Panc1 (cell line): ENCODE results near the gene APP. TPM values are rescaled to one million over a fixed set of nuclear protein-coding genes. Genes with fewer than 3 reads are reported as not detected.

Source experiments
- ATAC-seq: fragments of 200-7000 bp; cut with Tn5 transposase; 2 replicates; pipeline ENCODE4 v1.9.1; 2020; ENCODE audit warnings: mild to moderate bottlenecking, moderate library complexity
- BruUV-seq: library from RNA; stranded (reverse); fragments of 400-500 nt; replicated peaks from 2 replicates; lab custom pipeline; 2021; lab: Mats Ljungman, UMichigan
- CTCF ChIA-PET: fragments of 300-600 bp; sonication (Branson Sonifier 250); formaldehyde crosslinking; loops from one replicate; lab custom pipeline; 2022; ENCODE audit warnings: antibody characterized with exemption; lab: Charles Lee
- POLR2A ChIA-PET: fragments of 300-600 bp; sonication (Branson Sonifier 250); formaldehyde crosslinking; loops from one replicate; lab custom pipeline; 2022; ENCODE audit warnings: antibody characterized with exemption; lab: Charles Lee
- DNase-seq: peaks from one replicate; pipeline ENCODE4 v3.0.0-alpha.2; 2010; ENCODE audit warnings: low read depth, low spot score
- H3K27ac ChIP-seq: 2 replicates; pipeline ENCODE4 v1.5.1; 2011; ENCODE audit warnings: mild to moderate bottlenecking, low read length, inconsistent platforms
- H3K27me3 ChIP-seq: fragments of 200-500 bp; sonication (Bioruptor generic); 2 replicates; pipeline ENCODE4 v1.6.0; 2014; ENCODE audit warnings: low read length, inconsistent platforms; ENCODE audit not compliant: control insufficient read depth, insufficient read depth
- H3K36me3 ChIP-seq: fragments of 200-500 bp; sonication (Bioruptor generic); 2 replicates; pipeline ENCODE4 v1.5.1; 2014; ENCODE audit warnings: inconsistent platforms, mild to moderate bottlenecking, low read length, moderate library complexity; ENCODE audit not compliant: control insufficient read depth, insufficient read depth
- H3K4me1 ChIP-seq: 2 replicates; pipeline ENCODE4 v1.5.1; 2011; ENCODE audit warnings: inconsistent platforms, mild to moderate bottlenecking, low read length, moderate library complexity; ENCODE audit not compliant: control insufficient read depth, insufficient read depth
- H3K4me3 ChIP-seq, 2 experiments: 2 replicates each; pipeline ENCODE4 v1.5.1; 2011 to 2012; ENCODE audit warnings: low read depth in 2 of 2, low read length in 2 of 2, mild to moderate bottlenecking in 2 of 2, inconsistent platforms in 1 of 2, moderate library complexity in 1 of 2
- H3K9me3 ChIP-seq: fragments of 200-500 bp; sonication (Bioruptor generic); 2 replicates; pipeline ENCODE4 v1.5.1; 2014; ENCODE audit warnings: low read depth, mild to moderate bottlenecking, inconsistent platforms, low read length, moderate library complexity; ENCODE audit not compliant: control insufficient read depth, insufficient read depth
- CTCF ChIP-seq: fragments of 450-650 bp; IDR thresholded peaks from 2 replicates; pipeline ENCODE4 v1.5.1; 2017; ENCODE audit warnings: mild to moderate bottlenecking
- POLR2AphosphoS5 ChIP-seq: IDR thresholded peaks from 2 replicates; pipeline ENCODE4 v1.6.1; 2012; ENCODE audit warnings: mild to moderate bottlenecking, low read depth, low read length, moderate library complexity
- REST ChIP-seq, 2 experiments: IDR thresholded peaks; 2 replicates each; pipeline ENCODE4 v1.6.1; 2011 to 2012; ENCODE audit warnings: low read depth in 2 of 2, control low read depth in 1 of 2, low read length in 1 of 2, mild to moderate bottlenecking in 1 of 2, moderate library complexity in 1 of 2; ENCODE audit not compliant: insufficient read depth in 1 of 2
- SIN3A ChIP-seq: IDR thresholded peaks from 2 replicates; pipeline ENCODE4 v1.6.1; 2012; ENCODE audit warnings: low read depth, mild to moderate bottlenecking, low read length, moderate library complexity, borderline replicate concordance; ENCODE audit not compliant: insufficient read depth
- TCF7L2 ChIP-seq: IDR thresholded peaks from 2 replicates; pipeline ENCODE4 v1.6.1; 2011; ENCODE audit warnings: mild to moderate bottlenecking, low read depth, low read length, inconsistent platforms
- in situ Hi-C: cut with HindIII; loops from 2 replicates; pipeline ENCODE4 v1.10.0; 2016; ENCODE audit warnings: low sequenced_read_pairs, low pct_unique_long_range_greater_than_20kb
- intact Hi-C: fragments of 100-400 bp; cut with micrococcal nuclease; formaldehyde crosslinking; loops from one replicate; pipeline ENCODE4 v1.10.0; 2022; ENCODE audit not compliant: unreplicated experiment
- total RNA-seq: library from RNA; stranded (reverse); gene quantifications from one replicate; pipeline ENCODE4 v1.2.1, GENCODE V29; 2021; ENCODE audit not compliant: unreplicated experiment

Gene APP
- total RNA-seq, 1 experiment from 2014 or later: 542 TPM

GRCh38 chr21:25912402-25912746, 258.2 kb downstream of the APP start:
- TF ChIP-seq REST (IDR thresholded peaks at IDR 0.05; ENCODE audit: insufficient read depth in 1 of 2, low read depth in 2 of 2, low read length in 1 of 2) (no peak), TCF7L2 (no peak), POLR2AphosphoS5 (no peak), SIN3A (no peak), CTCF (no peak)
- Histone ChIP-seq H3K4me1 (peaks cover 9% of the 10 kb centered on the region), H3K4me3 (no peak overlapping the region), H3K27me3 (no peaks in the 10 kb centered on the region), H3K9me3 (no peaks in the 10 kb centered on the region), H3K27ac (peak overlapping the region; percentile 29; the same call in 1 of the 2 replicates), H3K36me3 (no peaks in the 10 kb centered on the region)
- BruUV-seq: no TSS peak
- intact Hi-C loops: no loop called here
- no peak for DNase-seq
- ChIA-PET CTCF (no interaction called here), POLR2A (no interaction called here)
- in situ Hi-C loops: no loop called here
- ATAC-seq: no peak

- TF ChIP-seq POLR2AphosphoS5 (no peak), CTCF (no peak), TCF7L2 (no peak), SIN3A (no peak), REST (IDR thresholded peaks at IDR 0.05; ENCODE audit: insufficient read depth in 1 of 2, low read depth in 2 of 2, low read length in 1 of 2) (no peak)
- Histone ChIP-seq H3K27ac (no peak overlapping the region), H3K4me1 (peaks cover 9% of the 10 kb centered on the region), H3K36me3 (no peaks in the 10 kb centered on the region), H3K27me3 (no peaks in the 10 kb centered on the region), H3K9me3 (no peaks in the 10 kb centered on the region), H3K4me3 (no peak overlapping the region)
- POLR2A ChIA-PET: no interaction called here
- intact Hi-C loops (no loop called here), in situ Hi-C loops (no loop called here)
- ATAC-seq (peak; percentile 66; the same call in 1 of the 2 replicates), DNase-seq (no peak)
- CTCF ChIA-PET: no interaction called here
- BruUV-seq: no TSS peak
Measured at GRCh38 chr21:25911730-25912401, 258.7 kb downstream of the APP start.
